ENCODE data around the gene HES7. TPM values are rescaled to one million over a fixed set of nuclear protein-coding genes. Genes with fewer than 3 reads are reported as not detected.

Gene HES7
- total RNA-seq, 1 donor from 2014 or later, result under 0.01 TPM

DNA sequence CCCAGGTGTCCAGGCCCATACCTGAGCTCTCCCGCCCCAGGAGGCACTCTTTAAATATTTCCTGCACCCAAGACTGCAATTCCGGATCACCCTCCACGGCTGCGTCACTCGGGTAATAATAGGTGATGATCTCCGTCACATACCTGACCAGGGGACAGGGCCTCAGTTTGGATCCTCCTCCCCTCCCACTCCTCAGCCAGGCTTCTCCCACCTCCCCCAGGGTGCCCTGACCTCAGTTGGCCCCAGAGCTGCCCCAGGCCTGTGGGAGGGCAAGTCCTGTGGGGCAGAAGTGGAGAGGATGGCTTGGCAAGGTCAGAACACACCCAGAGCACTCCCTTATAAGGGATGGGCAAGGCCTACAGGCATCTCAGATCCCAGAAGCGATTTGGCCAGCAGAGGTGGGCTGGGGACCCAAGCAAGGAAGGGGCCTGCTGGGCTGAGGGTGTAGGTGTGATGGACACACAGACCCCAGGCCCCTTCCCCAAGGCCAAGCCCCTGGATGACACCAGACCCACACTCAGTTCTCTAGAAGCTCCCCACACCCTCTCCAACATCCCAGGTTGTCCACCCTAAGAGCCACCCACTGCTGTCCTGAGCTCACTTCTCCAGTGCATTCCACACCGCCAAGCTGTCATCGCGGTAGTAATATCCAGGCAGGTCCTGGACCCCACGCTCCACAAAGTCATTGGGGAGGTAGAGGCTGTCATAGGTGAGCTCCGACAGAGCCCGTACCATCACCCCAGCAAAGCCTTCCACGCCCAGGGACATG, 48.1 kb downstream of the HES7 start:
- peaks cover 13 to 33% (median 26%) of the 10 kb centered on the region in 3 donors for H3K4me1 ChIP-seq (ENCODE audit: control insufficient read depth in 3 of 3, insufficient read depth in 3 of 3, low read length in 3 of 3)
- H3K27me3 ChIP-seq (ENCODE audit: control insufficient read depth in 3 of 3, insufficient read depth in 3 of 3, low read length in 3 of 3), result peaks cover 74 to 88% (median 84%) of the 10 kb centered on the region in 3 donors
- H3K9me3 ChIP-seq (ENCODE audit: control insufficient read depth in 3 of 3, low read length in 3 of 3), result no peaks in the 10 kb centered on the region
- H3K9ac ChIP-seq (ENCODE audit: low read depth in 1 of 3, low read length in 3 of 3), result no peak overlapping the region
- no peaks in the 10 kb centered on the region for H3K36me3 ChIP-seq (ENCODE audit: control insufficient read depth in 3 of 3, insufficient read depth in 3 of 3, low read length in 3 of 3)
- H3K27ac ChIP-seq (ENCODE audit: low read depth, low read length), result no peak overlapping the region
- H3K4me3 ChIP-seq (ENCODE audit: low read length in 3 of 3), result no peak overlapping the region

DNA sequence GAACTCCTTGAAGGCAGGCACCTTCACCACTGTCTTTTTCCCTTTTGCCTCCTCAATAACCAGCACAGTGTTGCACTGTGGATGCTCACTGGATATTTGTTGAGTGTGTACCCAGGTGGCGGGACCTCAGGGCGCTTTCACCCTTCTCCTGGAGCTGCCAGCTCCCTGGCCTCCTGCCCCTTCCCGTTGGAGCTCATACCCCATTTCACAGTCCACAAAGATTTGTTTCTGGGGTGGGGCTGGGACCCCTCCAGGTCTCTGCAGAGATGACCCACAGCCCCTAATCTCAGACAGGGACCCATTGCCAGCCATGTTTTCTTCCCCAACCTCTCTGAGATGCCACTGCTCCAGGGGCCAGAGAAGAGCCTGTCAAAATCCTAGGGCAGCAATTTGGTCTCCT, 48.8 kb downstream of the HES7 start:
- peaks cover 74 to 86% (median 81%) of the 10 kb centered on the region in 3 donors for H3K27me3 ChIP-seq (ENCODE audit: control insufficient read depth in 3 of 3, insufficient read depth in 3 of 3, low read length in 3 of 3)
- H3K27ac ChIP-seq (ENCODE audit: low read depth, low read length), result no peak overlapping the region
- H3K9ac ChIP-seq (ENCODE audit: low read depth in 1 of 3, low read length in 3 of 3), result no peak overlapping the region
- peaks cover 10 to 27% (median 23%) of the 10 kb centered on the region in 3 donors for H3K4me1 ChIP-seq (ENCODE audit: control insufficient read depth in 3 of 3, insufficient read depth in 3 of 3, low read length in 3 of 3)
- H3K4me3 ChIP-seq (ENCODE audit: low read length in 3 of 3), result no peak overlapping the region
- H3K36me3 ChIP-seq (ENCODE audit: control insufficient read depth in 3 of 3, insufficient read depth in 3 of 3, low read length in 3 of 3), result no peaks in the 10 kb centered on the region
- H3K9me3 ChIP-seq (ENCODE audit: control insufficient read depth in 3 of 3, low read length in 3 of 3), result no peaks in the 10 kb centered on the region

DNA sequence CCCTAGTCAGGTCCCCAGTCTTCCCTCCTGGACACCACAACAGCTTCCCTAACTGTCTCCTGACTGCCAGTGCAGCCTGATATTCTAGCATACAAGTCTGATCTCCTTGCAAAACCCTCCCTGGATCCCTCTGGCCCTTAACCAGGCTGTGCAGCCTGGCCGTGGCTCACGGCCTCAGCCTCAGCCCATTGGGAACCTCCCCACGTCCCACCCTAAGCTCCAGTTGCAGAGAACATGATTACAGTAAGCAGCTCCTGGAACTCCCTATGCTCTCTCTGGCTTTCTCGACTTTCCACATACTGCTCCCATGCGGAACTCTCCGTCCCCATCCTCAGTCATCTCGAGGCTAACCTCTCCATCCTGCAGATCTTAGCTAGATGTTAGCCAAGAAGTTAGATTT, 49.4 kb downstream of the HES7 start:
- H3K27ac ChIP-seq (ENCODE audit: low read depth, low read length), result no peak overlapping the region
- no peaks in the 10 kb centered on the region for H3K9me3 ChIP-seq (ENCODE audit: control insufficient read depth in 3 of 3, low read length in 3 of 3)
- H3K36me3 ChIP-seq (ENCODE audit: control insufficient read depth in 3 of 3, insufficient read depth in 3 of 3, low read length in 3 of 3), result no peaks in the 10 kb centered on the region
- H3K9ac ChIP-seq (ENCODE audit: low read depth in 1 of 3, low read length in 3 of 3), result no peak overlapping the region
- peaks cover 8 to 23% (median 18%) of the 10 kb centered on the region in 3 donors for H3K4me1 ChIP-seq (ENCODE audit: control insufficient read depth in 3 of 3, insufficient read depth in 3 of 3, low read length in 3 of 3)
- H3K4me3 ChIP-seq (ENCODE audit: low read length in 3 of 3), result no peak overlapping the region
- H3K27me3 ChIP-seq (ENCODE audit: control insufficient read depth in 3 of 3, insufficient read depth in 3 of 3, low read length in 3 of 3), result peaks cover 74 to 83% (median 81%) of the 10 kb centered on the region in 3 donors

DNA sequence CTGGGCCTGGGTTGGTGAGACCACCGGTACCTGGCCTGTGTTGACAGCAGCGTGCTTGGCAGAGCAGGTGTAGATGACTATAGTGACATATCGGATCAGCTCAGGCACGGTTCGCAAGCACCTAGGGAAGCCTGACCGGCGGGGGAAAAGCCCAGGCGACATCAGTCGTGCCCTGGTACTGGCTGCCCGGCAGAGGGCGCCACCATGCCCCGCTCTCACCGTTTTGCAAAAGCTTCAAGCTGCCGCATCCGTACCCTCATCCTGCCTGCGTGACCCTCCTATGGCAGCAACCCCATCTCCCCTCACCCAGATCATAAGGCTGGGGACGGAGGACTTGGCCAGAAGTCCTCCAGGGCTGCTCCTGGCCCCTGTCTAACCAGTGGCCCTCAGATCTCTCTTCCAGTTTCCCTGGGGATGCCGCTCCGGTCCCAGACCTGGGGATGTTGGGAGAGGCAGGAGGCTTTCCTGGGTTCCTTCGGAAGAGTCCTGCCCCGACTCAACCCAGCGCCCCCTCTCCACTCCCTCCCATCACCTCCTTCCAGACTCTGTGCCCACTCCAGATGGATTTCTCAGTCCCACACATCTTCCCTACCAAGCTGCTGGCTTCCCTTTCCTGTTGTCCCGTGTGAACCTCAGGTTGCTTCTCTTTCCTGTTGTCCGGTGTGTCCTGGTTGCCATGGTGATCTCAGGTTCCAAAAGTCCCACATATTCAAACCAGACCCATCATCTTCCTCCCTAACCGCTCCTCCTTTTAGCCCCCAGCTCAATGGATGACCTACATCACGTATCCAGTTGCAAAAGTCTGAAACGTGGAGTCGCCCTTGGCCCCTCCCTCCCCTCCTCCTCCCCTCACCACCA, 50.0 kb downstream of the HES7 start:
- H3K36me3 ChIP-seq (ENCODE audit: control insufficient read depth in 3 of 3, insufficient read depth in 3 of 3, low read length in 3 of 3), result no peaks in the 10 kb centered on the region
- peaks cover 8 to 21% (median 16%) of the 10 kb centered on the region in 3 donors for H3K4me1 ChIP-seq (ENCODE audit: control insufficient read depth in 3 of 3, insufficient read depth in 3 of 3, low read length in 3 of 3)
- no peak overlapping the region for H3K9ac ChIP-seq (ENCODE audit: low read depth in 1 of 3, low read length in 3 of 3)
- H3K9me3 ChIP-seq (ENCODE audit: control insufficient read depth in 3 of 3, low read length in 3 of 3), result no peaks in the 10 kb centered on the region
- H3K27me3 ChIP-seq (ENCODE audit: control insufficient read depth in 3 of 3, insufficient read depth in 3 of 3, low read length in 3 of 3), result peaks cover 70 to 78% (median 77%) of the 10 kb centered on the region in 3 donors
- H3K27ac ChIP-seq (ENCODE audit: low read depth, low read length), result no peak overlapping the region
- H3K4me3 ChIP-seq (ENCODE audit: low read length in 3 of 3), result peak overlapping the region in 2 of 3 donors; percentile 35 to 46

DNA sequence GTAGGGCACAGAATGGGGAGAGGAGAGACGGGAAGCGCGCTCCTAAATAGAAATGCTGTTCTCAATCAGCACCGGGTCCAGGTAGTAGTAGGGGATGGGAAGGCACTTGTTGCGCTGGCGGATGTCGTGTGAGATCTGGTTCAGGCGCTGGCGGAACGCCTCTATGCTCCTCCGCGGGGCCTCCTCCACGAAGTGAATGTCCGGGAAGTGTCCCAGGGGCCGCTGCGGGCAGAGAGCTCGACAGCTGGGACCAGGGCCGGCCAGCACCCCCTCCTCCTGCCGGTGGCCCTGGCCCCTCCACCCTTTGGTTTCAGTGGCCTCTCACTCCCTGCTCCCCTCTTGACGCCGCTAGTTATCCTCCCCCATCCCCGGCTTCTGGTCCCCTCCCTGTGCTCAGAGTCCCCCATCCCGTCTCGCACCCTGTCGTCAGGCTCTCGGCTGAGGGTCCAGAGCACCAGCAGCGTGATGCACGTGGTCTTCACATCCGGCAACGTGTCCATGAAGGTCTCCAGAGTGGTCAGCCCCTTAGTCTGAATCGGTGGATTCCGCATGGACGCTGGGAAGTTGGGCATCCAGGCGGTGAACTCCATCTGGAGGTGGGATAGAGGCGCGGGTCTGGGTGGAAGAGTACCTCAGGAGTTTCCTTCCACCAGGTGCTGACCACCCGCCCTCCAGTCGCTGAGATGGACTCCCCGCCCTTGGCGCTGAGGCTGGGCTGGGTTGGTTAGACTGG, 51.0 kb downstream of the HES7 start:
- no peak overlapping the region for H3K27ac ChIP-seq (ENCODE audit: low read depth, low read length)
- H3K4me1 ChIP-seq (ENCODE audit: control insufficient read depth in 3 of 3, insufficient read depth in 3 of 3, low read length in 3 of 3), result peaks cover 8 to 21% (median 16%) of the 10 kb centered on the region in 3 donors
- peak overlapping the region in 1 of 3 donors; percentile 6 for H3K4me3 ChIP-seq (ENCODE audit: low read length in 3 of 3)

DNA sequence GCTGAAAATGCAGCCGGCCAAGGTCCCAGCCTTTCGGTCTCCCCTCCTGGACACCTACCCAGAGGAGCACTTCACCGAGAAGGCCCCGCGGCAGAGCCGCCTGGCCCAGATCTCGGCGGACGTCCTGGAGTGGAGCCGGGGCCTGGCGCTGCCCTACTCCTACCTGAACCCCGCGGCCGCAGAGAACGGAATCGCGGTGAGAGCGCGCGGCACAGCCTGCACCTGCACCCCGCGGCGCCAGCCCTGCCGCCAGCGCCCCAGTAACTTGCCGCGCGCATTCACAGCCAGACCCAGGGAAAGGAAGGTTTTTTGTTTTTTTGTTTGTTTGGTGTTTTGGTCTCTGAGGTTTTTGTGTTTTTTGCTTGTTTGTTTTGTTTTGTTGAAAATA, 51.6 kb downstream of the HES7 start:
- peaks cover 8 to 21% (median 16%) of the 10 kb centered on the region in 3 donors for H3K4me1 ChIP-seq (ENCODE audit: control insufficient read depth in 3 of 3, insufficient read depth in 3 of 3, low read length in 3 of 3)
- peaks cover 59 to 67% (median 66%) of the 10 kb centered on the region in 3 donors for H3K27me3 ChIP-seq (ENCODE audit: control insufficient read depth in 3 of 3, insufficient read depth in 3 of 3, low read length in 3 of 3)
- no peak overlapping the region for H3K4me3 ChIP-seq (ENCODE audit: low read length in 3 of 3)
- no peaks in the 10 kb centered on the region for H3K36me3 ChIP-seq (ENCODE audit: control insufficient read depth in 3 of 3, insufficient read depth in 3 of 3, low read length in 3 of 3)
- H3K9ac ChIP-seq (ENCODE audit: low read depth in 1 of 3, low read length in 3 of 3), result no peak overlapping the region
- no peak overlapping the region for H3K27ac ChIP-seq (ENCODE audit: low read depth, low read length)
- no peaks in the 10 kb centered on the region for H3K9me3 ChIP-seq (ENCODE audit: control insufficient read depth in 3 of 3, low read length in 3 of 3)

More for the DNA sequence above, 51.0 kb downstream of the HES7 start:
- no peaks in the 10 kb centered on the region for H3K36me3 ChIP-seq (ENCODE audit: control insufficient read depth in 3 of 3, insufficient read depth in 3 of 3, low read length in 3 of 3)
- H3K9ac ChIP-seq (ENCODE audit: low read depth in 1 of 3, low read length in 3 of 3), result no peak overlapping the region
- no peaks in the 10 kb centered on the region for H3K9me3 ChIP-seq (ENCODE audit: control insufficient read depth in 3 of 3, low read length in 3 of 3)
- peaks cover 64 to 72% (median 71%) of the 10 kb centered on the region in 3 donors for H3K27me3 ChIP-seq (ENCODE audit: control insufficient read depth in 3 of 3, insufficient read depth in 3 of 3, low read length in 3 of 3)

DNA sequence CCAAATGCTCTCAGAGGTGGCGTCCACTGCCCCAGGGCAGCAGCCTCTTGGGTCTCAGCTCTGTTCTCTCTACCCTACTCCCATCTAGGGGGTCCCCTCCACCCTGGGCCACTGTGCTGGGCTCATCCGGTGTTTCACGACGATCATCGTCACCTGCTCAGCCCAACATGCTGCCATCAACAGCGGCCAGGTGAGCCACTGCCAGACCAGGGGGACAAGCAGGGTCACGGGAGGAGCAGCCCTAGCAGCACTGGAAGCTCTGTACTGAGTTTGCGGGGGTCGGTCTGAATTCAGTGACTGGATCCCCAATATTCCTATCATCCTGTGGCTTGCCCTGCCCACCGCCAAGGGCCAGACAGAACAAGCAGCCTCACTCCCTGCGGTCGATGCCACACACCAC, 52.4 kb downstream of the HES7 start:
- no peak overlapping the region for H3K4me3 ChIP-seq (ENCODE audit: low read length in 3 of 3)
- no peak overlapping the region for H3K27ac ChIP-seq (ENCODE audit: low read depth, low read length)
- no peaks in the 10 kb centered on the region for H3K36me3 ChIP-seq (ENCODE audit: control insufficient read depth in 3 of 3, insufficient read depth in 3 of 3, low read length in 3 of 3)
- H3K4me1 ChIP-seq (ENCODE audit: control insufficient read depth in 3 of 3, insufficient read depth in 3 of 3, low read length in 3 of 3), result peaks cover 8 to 21% (median 16%) of the 10 kb centered on the region in 3 donors
- H3K9me3 ChIP-seq (ENCODE audit: control insufficient read depth in 3 of 3, low read length in 3 of 3), result no peaks in the 10 kb centered on the region
- H3K9ac ChIP-seq (ENCODE audit: low read depth in 1 of 3, low read length in 3 of 3), result no peak overlapping the region
- H3K27me3 ChIP-seq (ENCODE audit: control insufficient read depth in 3 of 3, insufficient read depth in 3 of 3, low read length in 3 of 3), result peaks cover 56 to 59% (median 59%) of the 10 kb centered on the region in 3 donors

Small RNA genes lying within 50 kb of the gene (small RNA-seq; reads per million reads assigned to genes)
- not detected for gene MIR4314

Other genes starting within 250 kb of the HES7 start
- 76.2 TPM for gene CHD3, start 235.3 kb downstream of the HES7 start, total RNA-seq
- 2.6 TPM for gene RNF227, start 207.8 kb downstream of the HES7 start, total RNA-seq
- gene KCNAB3, start 194.2 kb downstream of the HES7 start, total RNA-seq, result 0.52 TPM
- gene TRAPPC1, start 192.2 kb downstream of the HES7 start, total RNA-seq, result 17.2 TPM
- gene CNTROB, start 191.9 kb downstream of the HES7 start, total RNA-seq, result 9.9 TPM
- gene GUCY2D, start 121.5 kb downstream of the HES7 start, total RNA-seq, result not detected
- gene ALOX15B, start 85.0 kb downstream of the HES7 start, total RNA-seq, result 0.52 TPM
- not detected for gene ALOX12B, start 36.4 kb downstream of the HES7 start, total RNA-seq
- gene ALOXE3, start 5.6 kb downstream of the HES7 start, total RNA-seq, result not detected
- 37.1 TPM for gene PER1, start 28.3 kb upstream of the HES7 start, total RNA-seq
- gene VAMP2, start 38.8 kb upstream of the HES7 start, total RNA-seq, result 8.4 TPM
- gene TMEM107, start 52.3 kb upstream of the HES7 start, total RNA-seq, result 25.1 TPM
- gene BORCS6, start 66.1 kb upstream of the HES7 start, total RNA-seq, result 4.7 TPM
- 5.7 TPM for gene AURKB, start 86.5 kb upstream of the HES7 start, total RNA-seq
- gene CTC1, start 124.0 kb upstream of the HES7 start, total RNA-seq, result 3.7 TPM
- gene PFAS, start 125.2 kb upstream of the HES7 start, total RNA-seq, result 16.7 TPM
- gene RANGRF, start 164.6 kb upstream of the HES7 start, total RNA-seq, result 6.8 TPM
- gene SLC25A35, start 171.3 kb upstream of the HES7 start, total RNA-seq, result 0.52 TPM
- gene ARHGEF15, start 186.1 kb upstream of the HES7 start, total RNA-seq, result 2.6 TPM
- not detected for gene ODF4, start 215.7 kb upstream of the HES7 start, total RNA-seq